Stimulated activated CD4-positive, alpha-beta T cell treated with anti-CD3 and anti-CD28 coated beads, Interleukin-4, amount 100 ng/mL, for 24 hours (primary cell): Measurements from ENCODE around the gene IGFBP7.
"Not testable (repeated sequence)": the region's sequence is repeated elsewhere in the genome, so short reads cannot be mapped to it uniquely, and the experiment has no call there.

Experiments used
- DNase-seq: peaks from one replicate; pipeline ENCODE4 v3.0.0-alpha.2; 2020

Gene IGFBP7

GRCh38 chr4:57065730-57066482 is 44.3 kb downstream of the IGFBP7 start:
- no peak for DNase-seq

- no peak for DNase-seq
Observed at GRCh38 chr4:57064811-57065711, 45.1 kb downstream of the IGFBP7 start.

- no peak for DNase-seq
Observed at GRCh38 chr4:57064120-57064519, 46.1 kb downstream of the IGFBP7 start.

GRCh38 chr4:57063518-57063917 is 46.7 kb downstream of the IGFBP7 start:
- DNase-seq, result no peak

GRCh38 chr4:57061395-57061794 is 48.8 kb downstream of the IGFBP7 start:
- no peak for DNase-seq

- not testable (repeated sequence) for DNase-seq
Observed at GRCh38 chr4:57060717-57061067, 49.5 kb downstream of the IGFBP7 start.

- DNase-seq, result no peak
Observed at GRCh38 chr4:57059890-57060716, 50.1 kb downstream of the IGFBP7 start.

GRCh38 chr4:57055886-57056285 is 54.3 kb downstream of the IGFBP7 start:
- no peak for DNase-seq

- DNase-seq, result no peak
Observed at GRCh38 chr4:57053508-57053907, 56.7 kb downstream of the IGFBP7 start.

GRCh38 chr4:57051524-57051923 is 58.7 kb downstream of the IGFBP7 start:
- no peak for DNase-seq

- DNase-seq, result no peak
Observed at GRCh38 chr4:57051095-57051494, 59.1 kb downstream of the IGFBP7 start.

GRCh38 chr4:57048590-57049304 is 61.4 kb downstream of the IGFBP7 start:
- no peak for DNase-seq

GRCh38 chr4:57047046-57047445 is 63.1 kb downstream of the IGFBP7 start:
- not testable (repeated sequence) for DNase-seq

- DNase-seq, result no peak
Observed at GRCh38 chr4:57044996-57045395, 65.2 kb downstream of the IGFBP7 start.

GRCh38 chr4:57044279-57044678 is 65.9 kb downstream of the IGFBP7 start:
- no peak for DNase-seq

- no peak for DNase-seq
Observed at GRCh38 chr4:57043347-57044251, 66.6 kb downstream of the IGFBP7 start.

GRCh38 chr4:57042711-57043169 is 67.4 kb downstream of the IGFBP7 start:
- no peak for DNase-seq

- no peak for DNase-seq
Observed at GRCh38 chr4:57041020-57041419, 69.2 kb downstream of the IGFBP7 start.

- DNase-seq, result no peak
Observed at GRCh38 chr4:57040510-57040909, 69.7 kb downstream of the IGFBP7 start.

- no peak for DNase-seq
Observed at GRCh38 chr4:57039345-57039744, 70.8 kb downstream of the IGFBP7 start.

- DNase-seq, result no peak
Observed at GRCh38 chr4:57037982-57038604, 72.1 kb downstream of the IGFBP7 start.
